Suprapubic skin (tissue), 4 donors: ENCODE measurements around the gene ZFAND2B. TPM values are rescaled to one million over a fixed set of nuclear protein-coding genes. Genes with fewer than 3 reads are reported as not detected.
A peak's percentile ranks its signal among the peaks of the same experiment; 100 is the strongest.

Source experiments
- DNase-seq, 2 donors: peaks; one replicate each; pipeline ENCODE4 v3.0.0-alpha.2; 2019; ENCODE audit warnings: low spot score in 2 of 2
- H3K27ac ChIP-seq: fragments of 200-600 bp; sonication (generic); one replicate; pipeline ENCODE4 v1.5.1; 2019
- H3K27me3 ChIP-seq: fragments of 200-600 bp; sonication (generic); one replicate; pipeline ENCODE4 v1.5.1; 2019
- H3K36me3 ChIP-seq: fragments of 200-600 bp; sonication (generic); one replicate; pipeline ENCODE4 v1.5.1; 2019
- H3K4me1 ChIP-seq: fragments of 200-600 bp; sonication (generic); one replicate; pipeline ENCODE4 v1.5.1; 2019
- H3K4me3 ChIP-seq: fragments of 200-600 bp; sonication (generic); one replicate; pipeline ENCODE4 v1.5.1; 2019; ENCODE audit warnings: mild to moderate bottlenecking
- H3K9me3 ChIP-seq: fragments of 200-600 bp; sonication (generic); one replicate; pipeline ENCODE4 v1.5.1; 2019
- EP300 ChIP-seq: sonication (generic); formaldehyde crosslinking; IDR thresholded peaks from one replicate; pipeline ENCODE4 v1.6.1; 2017; ENCODE audit warnings: antibody characterized with exemption
- POLR2A ChIP-seq, 2 donors: fragments of 450-650 bp; IDR thresholded peaks; one replicate each; pipeline ENCODE4 v1.6.1; 2017; ENCODE audit warnings: antibody characterized with exemption in 2 of 2, mild to moderate bottlenecking in 2 of 2, moderate library complexity in 2 of 2
- POLR2AphosphoS5 ChIP-seq, 3 donors: sonication (generic); formaldehyde crosslinking; IDR thresholded peaks; one replicate each; pipeline ENCODE4 v1.6.1; 2017; ENCODE audit warnings: antibody characterized with exemption in 3 of 3
- WGBS: methylation state at CpG from one replicate; pipeline ENCODE4 v1.1.5; 2018; 5-methylcytosine and 5-hydroxymethylcytosine counted together
- total RNA-seq, 4 donors: library from RNA; depleted of rRNA; stranded (reverse); fragments of >200 nt; gene quantifications; one replicate each; pipeline ENCODE4 v1.1.0, GENCODE V29; 2016
- TF ChIP-seq, protein P1 (sequence below), 2 donors: fragments of 200-600 bp in 1 of 2; fragments of 450-650 bp in 1 of 2; sonication (generic) in 1 of 2; IDR thresholded peaks; one replicate each; pipeline ENCODE4 v1.5.1; 2016 to 2019; ENCODE audit warnings: antibody characterized with exemption in 2 of 2, mild to moderate bottlenecking in 1 of 2, moderate library complexity in 1 of 2

ZFAND2B gene
- total RNA-seq, 4 donors from 2014 or later: 48.1 to 84.7 (median 64.4) TPM

GRCh38 chr2:219175928-219176817, 30.4 kb upstream of the ZFAND2B start:
- Histone ChIP-seq H3K27ac (peak overlapping the region; percentile 99), H3K4me1 (peaks cover 45% of the 10 kb centered on the region), H3K27me3 (no peaks in the 10 kb centered on the region), H3K36me3 (peaks cover 51% of the 10 kb centered on the region), H3K9me3 (no peaks in the 10 kb centered on the region), H3K4me3 (peak overlapping the region; percentile 85)
- no peak for TF ChIP-seq POLR2A (IDR thresholded peaks at IDR 0.05)
- TF ChIP-seq POLR2AphosphoS5 (IDR thresholded peaks at IDR 0.05): no peak
- TF ChIP-seq EP300: no peak
- TF ChIP-seq, protein P1, sequence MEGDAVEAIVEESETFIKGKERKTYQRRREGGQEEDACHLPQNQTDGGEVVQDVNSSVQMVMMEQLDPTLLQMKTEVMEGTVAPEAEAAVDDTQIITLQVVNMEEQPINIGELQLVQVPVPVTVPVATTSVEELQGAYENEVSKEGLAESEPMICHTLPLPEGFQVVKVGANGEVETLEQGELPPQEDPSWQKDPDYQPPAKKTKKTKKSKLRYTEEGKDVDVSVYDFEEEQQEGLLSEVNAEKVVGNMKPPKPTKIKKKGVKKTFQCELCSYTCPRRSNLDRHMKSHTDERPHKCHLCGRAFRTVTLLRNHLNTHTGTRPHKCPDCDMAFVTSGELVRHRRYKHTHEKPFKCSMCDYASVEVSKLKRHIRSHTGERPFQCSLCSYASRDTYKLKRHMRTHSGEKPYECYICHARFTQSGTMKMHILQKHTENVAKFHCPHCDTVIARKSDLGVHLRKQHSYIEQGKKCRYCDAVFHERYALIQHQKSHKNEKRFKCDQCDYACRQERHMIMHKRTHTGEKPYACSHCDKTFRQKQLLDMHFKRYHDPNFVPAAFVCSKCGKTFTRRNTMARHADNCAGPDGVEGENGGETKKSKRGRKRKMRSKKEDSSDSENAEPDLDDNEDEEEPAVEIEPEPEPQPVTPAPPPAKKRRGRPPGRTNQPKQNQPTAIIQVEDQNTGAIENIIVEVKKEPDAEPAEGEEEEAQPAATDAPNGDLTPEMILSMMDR (IDR thresholded peaks at IDR 0.05): no peak
- DNase-seq: peak in 1 of 2 donors; percentile 78
- 2% methylated on average over 30 of the region's 45 CpGs for WGBS

DNA sequence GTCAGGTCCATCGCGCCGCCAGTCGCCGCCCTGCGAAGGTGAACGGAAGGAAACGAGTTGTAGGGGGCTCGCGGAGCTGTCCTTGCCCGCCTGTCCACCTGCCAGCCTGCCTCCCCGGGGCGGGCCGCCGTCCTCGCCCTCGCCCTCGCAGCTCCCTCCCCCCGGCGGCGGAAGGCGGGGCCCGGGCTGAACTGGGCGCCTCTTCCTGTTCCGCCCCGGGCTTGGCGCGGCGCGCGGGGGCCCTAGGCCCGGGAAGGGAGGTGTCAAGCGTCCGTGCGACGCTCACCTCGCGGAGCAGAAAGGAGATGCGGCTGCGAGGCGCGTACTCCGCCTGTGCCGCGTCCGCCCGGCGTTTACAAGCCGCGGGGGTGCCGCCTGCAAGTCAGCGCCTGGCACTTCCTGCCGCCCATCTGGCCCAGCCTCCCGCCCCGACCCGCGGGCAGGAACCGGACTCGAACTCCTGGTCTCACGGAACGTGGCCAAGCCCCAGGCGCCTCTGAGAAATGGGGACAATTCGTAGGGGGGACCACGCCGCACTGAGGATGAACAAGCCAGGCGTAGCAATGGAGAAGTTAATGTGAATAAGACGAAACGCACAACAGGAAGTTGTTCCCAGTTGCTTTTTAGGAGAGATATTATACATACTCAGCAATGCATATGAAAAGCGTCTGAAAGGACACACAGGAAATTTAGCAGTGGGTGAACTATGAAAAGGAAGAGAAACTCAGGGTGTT, 29.6 kb upstream of the ZFAND2B start, which contains the start of gene CNPPD1:
TSS of gene CNPPD1 (minus strand) at position 108 of the 734 bp plus-strand sequence. CDS start at position 11, 97 bp downstream.
- Histone ChIP-seq H3K27me3 (no peaks in the 10 kb centered on the region), H3K4me1 (peaks cover 39% of the 10 kb centered on the region), H3K4me3 (peak within 1 kb of the TSS; percentile 85), H3K27ac (peak within 1 kb of the TSS; percentile 99), H3K9me3 (no peaks in the 10 kb centered on the region), H3K36me3 (peaks cover 56% of the 10 kb centered on the region)
- peak; percentile 92 to 93 for DNase-seq
- TF ChIP-seq POLR2AphosphoS5 (IDR thresholded peaks at IDR 0.05) (peak; percentile 81 to 94 (median 82)), EP300 (no peak), POLR2A (IDR thresholded peaks at IDR 0.05) (peak; percentile 83 to 88)
- TF ChIP-seq, protein P1 (IDR thresholded peaks at IDR 0.05): no peak
- WGBS: 1% methylated on average over 38 of the region's 69 CpGs

DNA sequence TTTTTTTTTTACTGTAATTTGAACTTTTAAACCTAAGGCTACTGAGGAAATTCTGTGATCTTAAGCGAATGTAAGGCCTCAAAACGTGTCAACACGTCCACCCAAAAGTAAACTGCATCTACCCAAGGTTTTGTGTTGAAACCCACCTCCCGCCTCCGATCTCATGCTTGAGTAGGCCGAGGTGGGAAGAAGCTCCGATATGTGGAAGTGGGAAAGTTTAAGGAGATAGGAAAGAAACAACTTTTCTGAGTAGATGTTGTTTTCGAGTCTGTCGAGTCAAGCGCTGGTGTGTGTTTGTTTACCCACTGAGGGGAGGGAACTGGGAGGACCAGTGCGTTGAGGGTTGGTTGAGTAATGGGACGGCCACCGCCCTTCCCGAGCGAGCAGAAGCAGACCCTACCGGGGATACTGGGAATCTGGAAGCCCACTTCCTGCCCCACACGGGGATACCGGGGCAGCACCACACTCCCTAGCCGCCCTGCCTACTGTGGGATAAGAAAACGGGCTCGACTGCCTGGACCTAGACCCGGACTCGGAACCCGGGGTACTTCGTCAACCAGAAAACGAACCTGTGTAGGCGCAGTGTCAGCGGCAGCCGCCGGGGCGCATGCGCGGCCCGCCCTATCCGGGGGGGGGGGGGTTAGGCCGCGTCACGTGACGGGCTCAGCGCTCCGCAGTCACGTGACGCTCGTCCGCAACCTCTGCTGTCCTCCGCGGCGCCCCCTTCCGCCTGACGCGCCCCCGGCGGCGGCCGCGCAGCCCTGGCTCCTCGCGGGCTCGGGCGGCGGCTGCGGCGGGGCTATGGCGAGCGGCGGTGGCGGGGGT, 28.8 kb upstream of the ZFAND2B start, which contains the start of gene RETREG2:
TSS of gene RETREG2 (plus strand) at position 724 of the 825 bp plus-strand sequence. CDS start at position 802, 78 bp downstream.
- WGBS: under 1% methylated on average over 29 of the region's 67 CpGs
- H3K36me3 ChIP-seq: peaks cover 57% of the 10 kb centered on the region
- H3K4me1 ChIP-seq: peaks cover 39% of the 10 kb centered on the region
- H3K9me3 ChIP-seq: no peaks in the 10 kb centered on the region
- TF ChIP-seq POLR2AphosphoS5 (IDR thresholded peaks at IDR 0.05): peak; percentile 84 to 93 (median 91)
- TF ChIP-seq POLR2A (IDR thresholded peaks at IDR 0.05): peak; percentile 66 to 94
- TF ChIP-seq EP300: peak; percentile 20
- TF ChIP-seq, protein P1 (IDR thresholded peaks at IDR 0.05): peak in 1 of 2 donors; percentile 59
- H3K4me3 ChIP-seq: peak within 1 kb of the TSS; percentile 85
- DNase-seq: peak; percentile 93 to 94
- peak within 1 kb of the TSS; percentile 99 for H3K27ac ChIP-seq
- H3K27me3 ChIP-seq: no peaks in the 10 kb centered on the region

DNA sequence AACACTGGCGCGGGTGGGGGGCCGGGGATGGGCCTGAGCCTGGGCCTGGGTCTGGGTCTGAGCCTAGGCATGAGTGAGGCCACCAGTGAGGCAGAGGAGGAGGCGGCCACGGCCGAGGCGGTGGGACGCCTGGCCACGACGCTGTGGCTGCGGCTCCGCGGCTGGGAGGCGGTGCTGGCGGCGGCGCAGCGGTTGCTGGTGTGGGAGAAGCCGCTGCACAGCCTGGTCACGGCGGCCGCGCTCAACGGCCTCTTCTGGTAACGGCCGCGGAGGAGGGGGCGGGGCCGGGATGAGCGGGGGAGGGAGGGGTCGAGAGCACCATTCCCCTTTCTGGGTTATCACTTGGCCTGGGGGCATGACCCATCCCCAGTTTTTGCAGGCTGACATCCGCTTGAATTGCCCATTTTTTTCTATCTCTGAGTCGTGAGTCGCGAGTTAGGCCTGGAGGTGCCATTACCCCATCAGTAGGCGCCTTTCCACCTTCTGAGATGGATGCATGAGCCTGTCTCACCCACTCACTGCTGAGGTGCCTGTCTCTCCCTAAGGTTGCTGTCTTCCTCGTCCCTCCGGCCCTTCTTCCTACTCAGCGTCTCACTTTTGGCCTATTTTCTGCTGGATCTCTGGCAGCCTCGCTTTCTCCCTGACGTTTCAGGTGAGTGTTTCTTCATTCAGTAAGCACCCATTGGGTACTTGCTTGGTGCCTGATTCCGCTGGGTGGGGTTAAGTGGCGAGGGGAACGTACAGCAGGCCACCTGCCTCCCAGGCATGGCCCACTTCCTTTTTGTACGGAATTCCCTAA, 28.0 kb upstream of the ZFAND2B start:
- Histone ChIP-seq H3K4me1 (peaks cover 39% of the 10 kb centered on the region), H3K4me3 (peak overlapping the region; percentile 85), H3K36me3 (peaks cover 57% of the 10 kb centered on the region), H3K27ac (peak overlapping the region; percentile 99), H3K27me3 (no peaks in the 10 kb centered on the region), H3K9me3 (no peaks in the 10 kb centered on the region)
- DNase-seq: peak in 1 of 2 donors; percentile 83
- WGBS: 3% methylated on average over 30 of the region's 45 CpGs
- TF ChIP-seq, protein P1 (IDR thresholded peaks at IDR 0.05): no peak
- TF ChIP-seq POLR2AphosphoS5 (IDR thresholded peaks at IDR 0.05) (no peak), POLR2A (IDR thresholded peaks at IDR 0.05) (no peak), EP300 (no peak)
